ENCODE results near the gene TPT1.

Gene TPT1

DNA sequence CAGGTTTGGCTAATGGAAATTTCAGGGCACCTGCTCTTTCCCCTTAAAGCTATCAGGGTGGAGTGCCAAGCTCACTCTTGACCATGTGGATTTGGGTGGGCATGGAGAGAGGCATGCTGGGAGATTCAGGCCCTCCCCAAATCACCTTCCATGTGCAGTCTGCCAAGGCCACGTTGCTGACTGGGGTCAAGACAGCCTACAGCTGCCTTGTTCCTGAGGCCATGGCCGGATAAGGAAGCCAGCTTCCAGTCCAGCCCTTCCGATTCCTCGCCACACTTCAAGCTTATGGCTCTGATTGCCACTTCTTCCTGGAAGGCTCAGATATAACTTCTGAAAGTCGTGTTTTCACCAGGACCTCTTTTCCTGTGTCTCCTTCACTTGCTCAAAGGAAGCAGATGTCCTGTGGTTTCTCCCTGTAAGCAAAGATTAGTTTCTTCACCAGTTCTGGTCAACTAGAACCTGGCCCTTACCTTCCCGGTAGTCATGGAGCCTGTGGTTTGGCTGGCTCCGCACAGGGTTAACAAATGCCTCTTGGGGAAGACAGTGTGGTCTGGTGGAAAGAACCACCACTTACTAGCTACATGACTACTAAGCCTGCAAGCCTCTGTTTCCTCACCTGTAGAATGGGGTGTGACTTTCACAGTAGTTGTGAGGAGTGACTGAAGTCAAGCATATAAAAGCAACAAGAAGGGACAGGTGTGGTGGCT, 16.1 kb upstream of the TPT1 start:
- Histone ChIP-seq H3F3A (ENCODE audit: insufficient read depth) (no peaks in the 10 kb centered on the region), H3K4me2 (ENCODE audit: low read depth, low read length, poor library complexity, severe bottlenecking) (no peak overlapping the region), H3K9me3 (ENCODE audit: insufficient read depth, low read length) (no peaks in the 10 kb centered on the region), H3K27ac (ENCODE audit: low read depth, low read length) (no peak overlapping the region), H3K27me3 (ENCODE audit: low read length) (no peaks in the 10 kb centered on the region), H3K79me2 (ENCODE audit: insufficient read depth, low read length) (no peaks in the 10 kb centered on the region), H4K20me1 (ENCODE audit: low read depth, low read length) (no peaks in the 10 kb centered on the region), H3K4me3 (ENCODE audit: insufficient read depth, low read length, poor library complexity, severe bottlenecking) (no peak overlapping the region), H3K9me2 (replicated peaks; ENCODE audit: insufficient read depth, low read length) (no peaks in the 10 kb centered on the region), H2AFZ (ENCODE audit: low read depth, low read length, severe bottlenecking) (no peak overlapping the region), H3K9ac (ENCODE audit: low read length) (no peak overlapping the region), H3K36me3 (ENCODE audit: low read length) (no peaks in the 10 kb centered on the region)
- TF ChIP-seq EZH2phosphoT487 (conservative IDR thresholded peaks at IDR 0.05; ENCODE audit: low read length) = no peak
- TF ChIP-seq, protein P1, sequence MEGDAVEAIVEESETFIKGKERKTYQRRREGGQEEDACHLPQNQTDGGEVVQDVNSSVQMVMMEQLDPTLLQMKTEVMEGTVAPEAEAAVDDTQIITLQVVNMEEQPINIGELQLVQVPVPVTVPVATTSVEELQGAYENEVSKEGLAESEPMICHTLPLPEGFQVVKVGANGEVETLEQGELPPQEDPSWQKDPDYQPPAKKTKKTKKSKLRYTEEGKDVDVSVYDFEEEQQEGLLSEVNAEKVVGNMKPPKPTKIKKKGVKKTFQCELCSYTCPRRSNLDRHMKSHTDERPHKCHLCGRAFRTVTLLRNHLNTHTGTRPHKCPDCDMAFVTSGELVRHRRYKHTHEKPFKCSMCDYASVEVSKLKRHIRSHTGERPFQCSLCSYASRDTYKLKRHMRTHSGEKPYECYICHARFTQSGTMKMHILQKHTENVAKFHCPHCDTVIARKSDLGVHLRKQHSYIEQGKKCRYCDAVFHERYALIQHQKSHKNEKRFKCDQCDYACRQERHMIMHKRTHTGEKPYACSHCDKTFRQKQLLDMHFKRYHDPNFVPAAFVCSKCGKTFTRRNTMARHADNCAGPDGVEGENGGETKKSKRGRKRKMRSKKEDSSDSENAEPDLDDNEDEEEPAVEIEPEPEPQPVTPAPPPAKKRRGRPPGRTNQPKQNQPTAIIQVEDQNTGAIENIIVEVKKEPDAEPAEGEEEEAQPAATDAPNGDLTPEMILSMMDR (IDR thresholded peaks at IDR 0.05; ENCODE audit: insufficient read depth, low read length, poor library complexity, severe bottlenecking) = no peak

DNA sequence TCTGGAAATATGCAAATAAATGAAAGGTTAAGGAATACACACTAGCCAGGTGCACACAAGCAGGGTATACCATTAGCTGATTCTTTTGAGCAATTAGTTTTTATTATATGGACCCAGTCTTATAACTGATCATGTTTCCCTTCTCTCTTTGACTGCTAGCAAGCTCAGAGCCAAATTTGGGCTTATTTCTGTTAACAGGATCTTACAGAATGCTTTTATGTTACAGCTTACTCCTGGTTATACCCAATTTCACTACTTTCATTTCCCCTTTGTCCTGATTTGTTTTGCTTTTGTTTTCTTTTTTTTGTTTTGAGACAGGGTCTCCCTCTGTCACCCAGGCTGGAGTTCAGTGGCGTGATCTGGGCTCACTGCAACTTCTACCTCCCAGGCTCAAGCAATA, 12.9 kb upstream of the TPT1 start:
- TF ChIP-seq EZH2phosphoT487 (conservative IDR thresholded peaks at IDR 0.05; ENCODE audit: low read length) = no peak
- TF ChIP-seq, protein P1 (IDR thresholded peaks at IDR 0.05; ENCODE audit: insufficient read depth, low read length, poor library complexity, severe bottlenecking) = no peak
- no peak overlapping the region for H2AFZ ChIP-seq (ENCODE audit: low read depth, low read length, severe bottlenecking)
- no peaks in the 10 kb centered on the region for H4K20me1 ChIP-seq (ENCODE audit: low read depth, low read length)
- H3K27me3 ChIP-seq (ENCODE audit: low read length) = no peaks in the 10 kb centered on the region
- H3K4me2 ChIP-seq (ENCODE audit: low read depth, low read length, poor library complexity, severe bottlenecking) = no peak overlapping the region
- no peak overlapping the region for H3K27ac ChIP-seq (ENCODE audit: low read depth, low read length)
- no peak overlapping the region for H3K9ac ChIP-seq (ENCODE audit: low read length)
- H3K36me3 ChIP-seq (ENCODE audit: low read length) = no peaks in the 10 kb centered on the region
- no peaks in the 10 kb centered on the region for H3K79me2 ChIP-seq (ENCODE audit: insufficient read depth, low read length)
- no peaks in the 10 kb centered on the region for H3F3A ChIP-seq (ENCODE audit: insufficient read depth)
- H3K4me3 ChIP-seq (ENCODE audit: insufficient read depth, low read length, poor library complexity, severe bottlenecking) = no peak overlapping the region
- no peaks in the 10 kb centered on the region for H3K9me2 ChIP-seq (replicated peaks; ENCODE audit: insufficient read depth, low read length)
- H3K9me3 ChIP-seq (ENCODE audit: insufficient read depth, low read length) = no peaks in the 10 kb centered on the region

DNA sequence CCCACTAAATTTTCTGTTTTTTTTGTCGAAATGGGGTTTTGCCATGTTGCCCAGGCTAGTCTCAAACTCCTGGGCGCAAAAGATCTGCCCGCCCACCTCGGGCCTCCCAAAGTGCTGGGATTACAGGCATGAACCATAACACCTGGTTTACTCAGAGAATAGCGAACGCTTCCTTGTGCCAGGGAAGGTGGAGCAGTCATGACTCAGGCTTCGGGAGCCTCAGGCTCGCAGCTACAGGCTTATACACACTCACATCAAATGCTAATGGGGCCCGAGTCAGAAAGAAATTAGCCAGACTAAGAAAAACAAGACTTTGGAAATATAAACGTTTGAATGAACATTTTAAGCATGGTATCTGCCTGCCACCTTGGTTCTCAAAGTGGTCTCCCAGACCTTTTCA, 11.0 kb upstream of the TPT1 start:
- no peaks in the 10 kb centered on the region for H4K20me1 ChIP-seq (ENCODE audit: low read depth, low read length)
- no peak overlapping the region for H2AFZ ChIP-seq (ENCODE audit: low read depth, low read length, severe bottlenecking)
- H3K36me3 ChIP-seq (ENCODE audit: low read length) = no peaks in the 10 kb centered on the region
- H3K9me3 ChIP-seq (ENCODE audit: insufficient read depth, low read length) = no peaks in the 10 kb centered on the region
- no peaks in the 10 kb centered on the region for H3K79me2 ChIP-seq (ENCODE audit: insufficient read depth, low read length)
- H3K4me3 ChIP-seq (ENCODE audit: insufficient read depth, low read length, poor library complexity, severe bottlenecking) = no peak overlapping the region
- H3K27ac ChIP-seq (ENCODE audit: low read depth, low read length) = no peak overlapping the region
- no peaks in the 10 kb centered on the region for H3K27me3 ChIP-seq (ENCODE audit: low read length)
- H3K9ac ChIP-seq (ENCODE audit: low read length) = no peak overlapping the region
- no peak for TF ChIP-seq EZH2phosphoT487 (conservative IDR thresholded peaks at IDR 0.05; ENCODE audit: low read length)
- TF ChIP-seq, protein P1 (IDR thresholded peaks at IDR 0.05; ENCODE audit: insufficient read depth, low read length, poor library complexity, severe bottlenecking) = no peak
- no peaks in the 10 kb centered on the region for H3F3A ChIP-seq (ENCODE audit: insufficient read depth)
- H3K9me2 ChIP-seq (replicated peaks; ENCODE audit: insufficient read depth, low read length) = no peaks in the 10 kb centered on the region
- no peak overlapping the region for H3K4me2 ChIP-seq (ENCODE audit: low read depth, low read length, poor library complexity, severe bottlenecking)
